Parathyroid adenoma (tissue), 2 donors: Measurements from ENCODE around the gene GNG5.

Experiments
- H2AFZ ChIP-seq: fragments of 300-600 bp; sonication (generic); one replicate; pipeline ENCODE4 v1.7.0; 2017; ENCODE audit warnings: antibody characterized with exemption, mild to moderate bottlenecking
- H3K27ac ChIP-seq: fragments of 300-600 bp; sonication (generic); one replicate; pipeline ENCODE4 v1.7.0; 2017
- H3K27me3 ChIP-seq: fragments of 300-600 bp; sonication (generic); one replicate; pipeline ENCODE4 v1.7.0; 2017; ENCODE audit warnings: low read length; ENCODE audit not compliant: control insufficient read depth, insufficient read depth
- H3K36me3 ChIP-seq: fragments of 300-600 bp; sonication (generic); one replicate; pipeline ENCODE4 v1.7.0; 2017; ENCODE audit warnings: low read length; ENCODE audit not compliant: control insufficient read depth, insufficient read depth
- H3K4me1 ChIP-seq: fragments of 300-600 bp; sonication (generic); one replicate; pipeline ENCODE4 v1.7.0; 2017; ENCODE audit warnings: control low read depth
- H3K4me2 ChIP-seq: fragments of 300-600 bp; sonication (generic); one replicate; pipeline ENCODE4 v1.7.0; 2017; ENCODE audit warnings: low read length
- H3K4me3 ChIP-seq: fragments of 300-600 bp; sonication (generic); one replicate; pipeline ENCODE4 v1.7.0; 2017; ENCODE audit warnings: low read depth, low read length
- H3K79me2 ChIP-seq: fragments of 300-600 bp; sonication (generic); one replicate; pipeline ENCODE4 v1.7.0; 2017; ENCODE audit warnings: control low read depth
- H3K9ac ChIP-seq: fragments of 300-600 bp; sonication (generic); one replicate; pipeline ENCODE4 v1.7.0; 2017; ENCODE audit warnings: mild to moderate bottlenecking
- H3K9me3 ChIP-seq: fragments of 300-600 bp; sonication (generic); one replicate; pipeline ENCODE4 v1.7.0; 2017; ENCODE audit warnings: low read length; ENCODE audit not compliant: control insufficient read depth
- TF ChIP-seq, protein P1 (sequence below): fragments of 300-600 bp; sonication (generic); IDR thresholded peaks from one replicate; pipeline ENCODE4 v1.7.0; 2017; ENCODE audit warnings: antibody characterized with exemption, mild to moderate bottlenecking
- donor health status: primary hyperparathyroidism.

Gene GNG5

GRCh38 chr1:84493747-84494146 is 12.6 kb downstream of the GNG5 start:
- no peak overlapping the region for H3K4me3 ChIP-seq
- no peaks in the 10 kb centered on the region for H3K79me2 ChIP-seq
- TF ChIP-seq, protein P1, sequence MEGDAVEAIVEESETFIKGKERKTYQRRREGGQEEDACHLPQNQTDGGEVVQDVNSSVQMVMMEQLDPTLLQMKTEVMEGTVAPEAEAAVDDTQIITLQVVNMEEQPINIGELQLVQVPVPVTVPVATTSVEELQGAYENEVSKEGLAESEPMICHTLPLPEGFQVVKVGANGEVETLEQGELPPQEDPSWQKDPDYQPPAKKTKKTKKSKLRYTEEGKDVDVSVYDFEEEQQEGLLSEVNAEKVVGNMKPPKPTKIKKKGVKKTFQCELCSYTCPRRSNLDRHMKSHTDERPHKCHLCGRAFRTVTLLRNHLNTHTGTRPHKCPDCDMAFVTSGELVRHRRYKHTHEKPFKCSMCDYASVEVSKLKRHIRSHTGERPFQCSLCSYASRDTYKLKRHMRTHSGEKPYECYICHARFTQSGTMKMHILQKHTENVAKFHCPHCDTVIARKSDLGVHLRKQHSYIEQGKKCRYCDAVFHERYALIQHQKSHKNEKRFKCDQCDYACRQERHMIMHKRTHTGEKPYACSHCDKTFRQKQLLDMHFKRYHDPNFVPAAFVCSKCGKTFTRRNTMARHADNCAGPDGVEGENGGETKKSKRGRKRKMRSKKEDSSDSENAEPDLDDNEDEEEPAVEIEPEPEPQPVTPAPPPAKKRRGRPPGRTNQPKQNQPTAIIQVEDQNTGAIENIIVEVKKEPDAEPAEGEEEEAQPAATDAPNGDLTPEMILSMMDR: no peak
- H3K4me1 ChIP-seq: no peaks in the 10 kb centered on the region
- no peaks in the 10 kb centered on the region for H3K36me3 ChIP-seq
- H3K4me2 ChIP-seq: no peak overlapping the region
- no peak overlapping the region for H3K9ac ChIP-seq
- H3K27me3 ChIP-seq: no peaks in the 10 kb centered on the region
- H2AFZ ChIP-seq: no peak overlapping the region
- no peaks in the 10 kb centered on the region for H3K9me3 ChIP-seq
- no peak overlapping the region for H3K27ac ChIP-seq

- Histone ChIP-seq H3K27me3 (no peaks in the 10 kb centered on the region), H3K27ac (no peak overlapping the region), H3K4me1 (no peaks in the 10 kb centered on the region), H3K79me2 (no peaks in the 10 kb centered on the region), H3K36me3 (no peaks in the 10 kb centered on the region), H3K9ac (no peak overlapping the region), H2AFZ (no peak overlapping the region), H3K4me2 (no peak overlapping the region), H3K9me3 (no peaks in the 10 kb centered on the region), H3K4me3 (no peak overlapping the region)
- TF ChIP-seq, protein P1: no peak
Observed at GRCh38 chr1:84492726-84493125, 13.7 kb downstream of the GNG5 start.

DNA sequence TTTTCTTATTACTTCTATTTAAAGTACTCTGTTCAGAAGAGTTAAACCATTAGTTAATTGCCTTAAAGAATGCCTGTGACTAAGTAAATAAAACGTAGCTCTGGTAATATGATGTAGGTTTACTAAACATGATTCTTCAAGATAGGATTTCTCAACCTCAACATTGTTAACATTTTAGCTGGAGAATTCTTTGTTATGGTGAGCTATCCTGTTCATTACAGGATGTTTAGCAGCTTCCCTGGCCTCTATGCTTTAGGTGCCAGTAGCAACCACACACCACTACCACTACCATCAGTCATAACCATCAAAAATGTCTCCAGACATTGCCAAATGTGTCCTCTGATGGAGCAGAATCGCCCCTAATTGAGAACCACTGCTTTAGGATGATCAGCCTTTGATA is 16.6 kb downstream of the GNG5 start:
- H3K9ac ChIP-seq: no peak overlapping the region
- no peaks in the 10 kb centered on the region for H3K9me3 ChIP-seq
- no peak overlapping the region for H3K4me3 ChIP-seq
- no peak overlapping the region for H3K4me2 ChIP-seq
- no peak overlapping the region for H3K27ac ChIP-seq
- no peak overlapping the region for H2AFZ ChIP-seq
- TF ChIP-seq, protein P1: no peak
- H3K27me3 ChIP-seq: no peaks in the 10 kb centered on the region
- no peaks in the 10 kb centered on the region for H3K36me3 ChIP-seq
- no peaks in the 10 kb centered on the region for H3K4me1 ChIP-seq
- H3K79me2 ChIP-seq: no peaks in the 10 kb centered on the region

GRCh38 chr1:84488107-84488506 is 18.3 kb downstream of the GNG5 start:
- Histone ChIP-seq H3K9me3 (no peaks in the 10 kb centered on the region), H3K4me3 (no peak overlapping the region), H3K4me2 (no peak overlapping the region), H3K79me2 (no peaks in the 10 kb centered on the region), H3K36me3 (no peaks in the 10 kb centered on the region), H2AFZ (no peak overlapping the region), H3K4me1 (no peaks in the 10 kb centered on the region), H3K27me3 (no peaks in the 10 kb centered on the region), H3K9ac (no peak overlapping the region), H3K27ac (no peak overlapping the region)
- TF ChIP-seq, protein P1: no peak

DNA sequence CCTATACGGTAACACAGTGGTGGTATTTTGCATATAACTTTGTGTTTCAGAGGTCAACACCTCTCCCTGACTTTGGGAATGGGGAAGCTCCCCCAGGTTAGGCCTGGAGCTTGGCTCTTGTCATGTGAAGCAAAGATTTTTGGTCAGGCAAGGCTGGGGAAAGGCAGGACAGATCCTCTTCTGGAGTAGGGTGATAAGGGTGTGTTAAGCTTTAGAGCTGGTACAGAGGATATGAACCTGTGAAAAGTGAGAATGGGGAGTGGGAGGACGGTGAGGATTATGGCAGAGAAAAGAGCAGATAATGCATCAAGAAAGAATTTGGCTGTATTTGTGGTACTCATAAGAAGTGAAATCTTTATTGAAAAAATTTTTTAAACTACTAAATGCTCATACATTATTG is 25.1 kb downstream of the GNG5 start:
- Histone ChIP-seq H3K9ac (no peak overlapping the region), H3K9me3 (no peaks in the 10 kb centered on the region), H3K4me2 (no peak overlapping the region), H3K4me3 (no peak overlapping the region), H3K36me3 (peaks cover 2% of the 10 kb centered on the region), H3K27ac (no peak overlapping the region), H3K27me3 (no peaks in the 10 kb centered on the region), H3K4me1 (no peaks in the 10 kb centered on the region), H3K79me2 (no peaks in the 10 kb centered on the region), H2AFZ (no peak overlapping the region)
- TF ChIP-seq, protein P1: no peak
